Mammary epithelial cell (primary cell): ENCODE results near the gene PLA2G6.
"Not testable (repeated sequence)": the region's sequence is repeated elsewhere in the genome, so short reads cannot be mapped to it uniquely, and the experiment has no call there.

Source experiments
- CTCF ChIP-seq, 2 donors: IDR thresholded peaks in 1 of 2; conservative IDR thresholded peaks in 1 of 2; 2 replicates each; pipeline ENCODE4 v1.5.1; 2011 to 2012; ENCODE audit warnings: inconsistent platforms in 2 of 2, low read length in 2 of 2, mild to moderate bottlenecking in 2 of 2, control low read depth in 1 of 2, low read depth in 1 of 2; ENCODE audit not compliant: insufficient read depth in 1 of 2; ENCODE audit errors: extremely low read depth in 1 of 2
- EZH2 ChIP-seq: IDR thresholded peaks from 2 replicates; pipeline ENCODE4 v1.6.1; 2012; ENCODE audit warnings: low read length, inconsistent platforms, borderline replicate concordance

GRCh38 chr22:38117556-38117955 is 64.1 kb downstream of the PLA2G6 start:
- TF ChIP-seq CTCF (conservative IDR thresholded peaks at IDR 0.05 in 1 of 2, IDR thresholded peaks at IDR 0.05 in 1 of 2; ENCODE audit: extremely low read depth in 1 of 2, insufficient read depth in 1 of 2, low read depth in 1 of 2, low read length in 2 of 2); EZH2: not testable (repeated sequence)
